HFFc6 (cell line): Measurements from ENCODE around the gene BPI. TPM values are rescaled to one million over a fixed set of nuclear protein-coding genes. Genes with fewer than 3 reads are reported as not detected.

ENCODE experiments used
- DNase-seq: peaks from one replicate; pipeline ENCODE4 v3.0.0-alpha.2; 2018
- H3K27ac Mint-ChIP-seq: 2 replicates; pipeline ENCODE4 v1.8.0; 2020; ENCODE audit warnings: mild to moderate bottlenecking, mixed read lengths
- H3K27me3 Mint-ChIP-seq: 2 replicates; pipeline ENCODE4 v1.8.0; 2021; ENCODE audit warnings: mild to moderate bottlenecking, moderate library complexity, mixed read lengths; ENCODE audit not compliant: insufficient read depth
- H3K36me3 Mint-ChIP-seq: 2 replicates; pipeline ENCODE4 v1.8.0; 2021; ENCODE audit warnings: low read depth, mixed read lengths
- H3K4me1 Mint-ChIP-seq: 2 replicates; pipeline ENCODE4 v1.8.0; 2020; ENCODE audit warnings: low read depth, mixed read lengths
- H3K4me3 Mint-ChIP-seq: 2 replicates; pipeline ENCODE4 v1.8.0; 2020; ENCODE audit warnings: mild to moderate bottlenecking, moderate library complexity, mixed read lengths
- H3K9me3 Mint-ChIP-seq: 2 replicates; pipeline ENCODE4 v1.8.0; 2020; ENCODE audit warnings: mild to moderate bottlenecking, mixed read lengths
- total RNA-seq, 6 experiments: library from RNA; stranded (reverse); fragmentation: NEBNext Ultra II Directional; extraction: Animal tissue kit (Norgen Biotek cat#: 25700); gene quantifications; 2 replicates in 1 of 6; 3 replicates in 5 of 6; pipeline ENCODE4 v1.2.3, GENCODE V29; 2021
- TF ChIP-seq, protein P1 (sequence below): fragments of 200-600 bp; sonication (generic); IDR thresholded peaks from 2 replicates; pipeline ENCODE4 v1.5.0; 2021; ENCODE audit warnings: antibody characterized with exemption, mild to moderate bottlenecking

The BPI gene
- total RNA-seq, 6 experiments from 2014 or later, result not detected

DNA sequence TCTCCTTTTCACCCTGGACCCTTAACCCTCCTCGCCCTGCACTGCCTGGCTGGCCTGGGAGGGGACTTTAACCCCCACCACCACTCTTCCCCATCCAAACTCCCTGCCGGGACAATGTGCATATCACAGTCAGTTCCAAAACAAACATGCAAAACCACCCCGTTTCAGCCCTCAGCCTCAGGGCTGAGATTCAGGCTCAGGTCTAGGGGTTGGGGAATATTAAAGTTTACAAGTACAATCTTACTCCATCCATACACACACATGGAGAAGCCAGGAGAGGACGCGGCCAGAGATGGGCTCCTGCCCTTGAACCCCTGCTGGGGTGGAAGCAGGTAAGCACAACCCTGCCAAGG lies 44.0 kb upstream of the BPI start:
- peaks cover 53% of the 10 kb centered on the region for H3K4me1 Mint-ChIP-seq
- no peaks in the 10 kb centered on the region for H3K9me3 Mint-ChIP-seq
- H3K36me3 Mint-ChIP-seq, result no peaks in the 10 kb centered on the region
- H3K27ac Mint-ChIP-seq, result peak overlapping the region; percentile 80
- H3K27me3 Mint-ChIP-seq, result no peaks in the 10 kb centered on the region
- peak overlapping the region; percentile 76 for H3K4me3 Mint-ChIP-seq
- TF ChIP-seq, protein P1, sequence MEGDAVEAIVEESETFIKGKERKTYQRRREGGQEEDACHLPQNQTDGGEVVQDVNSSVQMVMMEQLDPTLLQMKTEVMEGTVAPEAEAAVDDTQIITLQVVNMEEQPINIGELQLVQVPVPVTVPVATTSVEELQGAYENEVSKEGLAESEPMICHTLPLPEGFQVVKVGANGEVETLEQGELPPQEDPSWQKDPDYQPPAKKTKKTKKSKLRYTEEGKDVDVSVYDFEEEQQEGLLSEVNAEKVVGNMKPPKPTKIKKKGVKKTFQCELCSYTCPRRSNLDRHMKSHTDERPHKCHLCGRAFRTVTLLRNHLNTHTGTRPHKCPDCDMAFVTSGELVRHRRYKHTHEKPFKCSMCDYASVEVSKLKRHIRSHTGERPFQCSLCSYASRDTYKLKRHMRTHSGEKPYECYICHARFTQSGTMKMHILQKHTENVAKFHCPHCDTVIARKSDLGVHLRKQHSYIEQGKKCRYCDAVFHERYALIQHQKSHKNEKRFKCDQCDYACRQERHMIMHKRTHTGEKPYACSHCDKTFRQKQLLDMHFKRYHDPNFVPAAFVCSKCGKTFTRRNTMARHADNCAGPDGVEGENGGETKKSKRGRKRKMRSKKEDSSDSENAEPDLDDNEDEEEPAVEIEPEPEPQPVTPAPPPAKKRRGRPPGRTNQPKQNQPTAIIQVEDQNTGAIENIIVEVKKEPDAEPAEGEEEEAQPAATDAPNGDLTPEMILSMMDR, result no peak
- DNase-seq, result no peak

GRCh38 chr20:38260378-38261053 lies 43.4 kb upstream of the BPI start, which contains the start of gene KIAA1755:
KIAA1755 (minus strand) TSS chr20:38260735; CDS start chr20:38260500, 235 bp downstream.
- Mint-ChIP-seq H3K36me3 (no peaks in the 10 kb centered on the region), H3K9me3 (no peaks in the 10 kb centered on the region), H3K4me1 (peaks cover 48% of the 10 kb centered on the region), H3K27me3 (no peaks in the 10 kb centered on the region), H3K4me3 (peak within 1 kb of the TSS; percentile 78), H3K27ac (peak within 1 kb of the TSS; percentile 80)
- TF ChIP-seq, protein P1, result no peak
- DNase-seq, result no peak

DNA sequence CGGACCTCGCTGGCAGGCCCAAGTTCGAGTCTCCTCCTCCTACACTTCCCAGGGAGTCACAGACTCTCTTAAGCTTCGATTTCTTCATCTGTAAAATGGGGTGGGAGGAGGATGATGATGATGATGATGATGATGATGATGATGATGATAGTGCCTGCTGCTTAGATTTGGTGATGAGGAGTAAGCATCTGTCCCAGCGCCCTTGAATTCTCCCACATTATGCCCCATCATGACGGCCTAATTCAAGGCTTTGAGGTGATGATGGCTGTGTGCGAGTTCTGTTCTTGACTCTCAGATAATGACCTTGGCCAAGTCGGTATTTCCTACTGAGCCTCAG lies 42.9 kb upstream of the BPI start:
- Mint-ChIP-seq H3K4me1 (peaks cover 43% of the 10 kb centered on the region), H3K36me3 (no peaks in the 10 kb centered on the region), H3K4me3 (peak overlapping the region; percentile 78), H3K27me3 (no peaks in the 10 kb centered on the region), H3K9me3 (no peaks in the 10 kb centered on the region), H3K27ac (peak overlapping the region; percentile 41)
- DNase-seq, result no peak
- TF ChIP-seq, protein P1, result no peak

- Mint-ChIP-seq H3K4me3 (no peak overlapping the region), H3K36me3 (no peaks in the 10 kb centered on the region), H3K27me3 (no peaks in the 10 kb centered on the region), H3K27ac (no peak overlapping the region), H3K9me3 (no peaks in the 10 kb centered on the region), H3K4me1 (peaks cover 28% of the 10 kb centered on the region)
- no peak for DNase-seq
- TF ChIP-seq, protein P1, result no peak
Measured at GRCh38 chr20:38262931-38263330, 41.0 kb upstream of the BPI start.

- Mint-ChIP-seq H3K27me3 (no peaks in the 10 kb centered on the region; the same call in 1 of the 2 replicates), H3K4me1 (peaks cover 24% of the 10 kb centered on the region), H3K36me3 (peaks cover 12% of the 10 kb centered on the region), H3K9me3 (peaks cover 4% of the 10 kb centered on the region; the same call in 1 of the 2 replicates), H3K27ac (no peak overlapping the region), H3K4me3 (no peak overlapping the region)
- DNase-seq, result no peak
- TF ChIP-seq, protein P1, result no peak
Measured at GRCh38 chr20:38266426-38266825, 37.5 kb upstream of the BPI start.
